GM12873 (cell line): ENCODE data around the gene DLG2.

ENCODE experiments used
- TF ChIP-seq, protein P1 (sequence below): IDR thresholded peaks from 2 replicates; pipeline ENCODE4 v1.5.1; 2012; ENCODE audit warnings: low read depth, mild to moderate bottlenecking, moderate library complexity, low read length, control low read depth; ENCODE audit not compliant: insufficient read depth; ENCODE audit errors: missing control alignments

DLG2 gene

DNA sequence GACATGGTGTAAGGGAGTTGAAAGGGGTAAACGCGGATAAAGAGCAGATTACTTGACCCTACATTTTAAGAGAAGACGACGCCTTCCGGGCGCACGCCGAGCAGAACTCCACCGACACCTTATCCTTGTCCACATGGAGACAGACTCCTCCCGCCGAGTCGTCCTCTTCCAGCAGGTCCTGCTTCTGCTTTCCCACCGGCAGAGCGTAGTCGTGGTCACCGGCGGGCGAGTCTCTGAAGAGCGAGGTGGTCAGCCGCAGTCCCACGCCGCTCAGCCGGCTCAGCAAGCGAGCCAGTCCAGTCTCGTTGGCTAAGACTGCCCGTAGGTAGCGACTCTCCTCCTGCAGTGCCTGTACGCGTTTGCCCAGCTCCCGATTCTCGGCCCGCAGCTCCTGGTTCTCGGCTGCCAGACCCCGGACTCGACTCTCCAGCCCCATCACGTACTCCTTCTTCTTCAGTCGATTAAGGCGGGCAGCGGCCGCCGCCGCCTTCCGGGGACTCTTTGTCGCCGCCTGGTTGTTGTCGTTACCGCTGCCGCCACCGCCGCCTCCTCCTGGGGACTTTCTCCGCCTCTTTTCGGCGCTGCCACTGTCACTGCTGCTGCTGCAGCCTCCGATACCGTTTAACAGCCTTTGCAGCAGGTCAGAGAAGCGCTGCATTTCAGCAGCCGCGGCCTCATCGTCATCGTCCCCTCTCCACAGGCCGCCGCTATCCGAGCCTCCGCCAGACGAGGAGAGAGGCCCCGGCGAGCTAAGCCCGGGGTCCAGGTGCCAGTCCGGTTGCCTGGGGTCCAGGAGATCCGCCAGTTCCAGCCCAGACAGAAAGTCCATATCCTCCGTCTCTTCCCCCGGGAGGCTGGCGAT, 36.8 kb upstream of the DLG2 start:
- TF ChIP-seq, protein P1, sequence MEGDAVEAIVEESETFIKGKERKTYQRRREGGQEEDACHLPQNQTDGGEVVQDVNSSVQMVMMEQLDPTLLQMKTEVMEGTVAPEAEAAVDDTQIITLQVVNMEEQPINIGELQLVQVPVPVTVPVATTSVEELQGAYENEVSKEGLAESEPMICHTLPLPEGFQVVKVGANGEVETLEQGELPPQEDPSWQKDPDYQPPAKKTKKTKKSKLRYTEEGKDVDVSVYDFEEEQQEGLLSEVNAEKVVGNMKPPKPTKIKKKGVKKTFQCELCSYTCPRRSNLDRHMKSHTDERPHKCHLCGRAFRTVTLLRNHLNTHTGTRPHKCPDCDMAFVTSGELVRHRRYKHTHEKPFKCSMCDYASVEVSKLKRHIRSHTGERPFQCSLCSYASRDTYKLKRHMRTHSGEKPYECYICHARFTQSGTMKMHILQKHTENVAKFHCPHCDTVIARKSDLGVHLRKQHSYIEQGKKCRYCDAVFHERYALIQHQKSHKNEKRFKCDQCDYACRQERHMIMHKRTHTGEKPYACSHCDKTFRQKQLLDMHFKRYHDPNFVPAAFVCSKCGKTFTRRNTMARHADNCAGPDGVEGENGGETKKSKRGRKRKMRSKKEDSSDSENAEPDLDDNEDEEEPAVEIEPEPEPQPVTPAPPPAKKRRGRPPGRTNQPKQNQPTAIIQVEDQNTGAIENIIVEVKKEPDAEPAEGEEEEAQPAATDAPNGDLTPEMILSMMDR, result peak; percentile 66

DNA sequence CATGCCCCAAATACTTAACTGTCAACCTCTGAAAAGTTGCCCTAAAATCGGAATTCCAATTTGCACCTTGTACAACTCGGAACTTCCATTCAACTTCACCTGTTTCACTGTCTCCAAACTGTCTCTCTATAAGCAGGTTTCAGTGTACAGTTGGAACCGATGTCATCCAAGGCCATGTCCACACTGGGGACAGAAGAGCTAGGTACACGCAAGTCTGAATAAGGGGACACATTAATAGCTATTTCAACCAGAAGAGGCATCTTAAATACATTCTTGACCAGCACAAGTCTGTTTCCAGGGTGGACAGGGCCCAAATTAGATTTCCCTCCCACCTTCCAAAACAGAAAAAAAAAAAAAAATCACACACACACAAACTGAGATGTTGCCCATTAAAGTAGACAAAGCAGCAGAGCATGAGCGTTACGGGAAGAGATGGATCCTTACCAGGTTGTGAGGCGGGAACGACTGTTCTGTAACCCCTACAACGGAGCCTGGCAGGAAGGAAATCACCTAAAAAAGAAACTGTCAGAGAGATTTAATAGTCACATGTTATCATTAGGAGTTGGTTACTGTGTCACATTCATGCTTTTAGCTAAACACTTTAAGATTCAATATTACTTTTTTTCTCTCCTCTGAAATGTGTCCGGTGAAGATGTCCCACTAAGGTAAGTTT, 36.1 kb upstream of the DLG2 start:
- TF ChIP-seq, protein P1, result no peak

- TF ChIP-seq, protein P1, result no peak
Measured at GRCh38 chr11:85661972-85662664, 35.0 kb upstream of the DLG2 start.

DNA sequence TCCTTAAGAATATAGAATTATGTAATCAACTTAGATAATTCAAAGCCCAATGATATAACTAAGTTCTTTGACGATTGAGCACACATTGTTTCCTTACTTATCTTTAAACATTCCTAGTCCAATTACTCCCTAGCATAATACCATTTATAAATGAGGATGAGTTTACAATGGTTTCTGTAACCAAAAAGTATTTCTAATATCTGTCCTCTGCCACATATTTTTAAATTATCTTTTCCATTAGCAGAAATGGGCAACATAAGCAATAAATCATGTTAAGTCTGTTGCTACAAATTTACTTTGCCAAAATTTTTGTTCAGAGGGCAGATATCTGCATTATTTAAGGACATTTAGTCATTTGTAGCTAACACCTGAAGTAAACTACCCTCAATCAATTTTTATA, 31.0 kb upstream of the DLG2 start:
- TF ChIP-seq, protein P1, result no peak

- TF ChIP-seq, protein P1, result no peak
Measured at GRCh38 chr11:85656777-85657176, 29.6 kb upstream of the DLG2 start.

GRCh38 chr11:85652786-85653447, 25.8 kb upstream of the DLG2 start:
- TF ChIP-seq, protein P1, result no peak
